Left lung (tissue), 10 donors: ENCODE results near the gene ADAM15. TPM values are rescaled to one million over a fixed set of nuclear protein-coding genes. Genes with fewer than 3 reads are reported as not detected.

Experiments
- ATAC-seq: fragments of 200-7000 bp; cut with Tn5 transposase; one replicate; pipeline ENCODE4 v1.9.1; 2020; ENCODE audit warnings: moderate library complexity
- DNase-seq, 4 donors: peaks; one replicate each; pipeline ENCODE4 v3.0.0-alpha.2; 2013 to 2020
- H3K27ac ChIP-seq, 2 donors: fragments of 200-600 bp; sonication (generic) in 1 of 2; one replicate each; pipeline versions ENCODE4 v1.5.0 to v1.8.0; 2020 to 2021
- H3K27me3 ChIP-seq, 2 donors: fragments of 200-600 bp; sonication (generic) in 1 of 2; one replicate each; pipeline versions ENCODE4 v1.5.0 to v1.8.0; 2020 to 2021
- H3K36me3 ChIP-seq, 2 donors: fragments of 200-600 bp; sonication (generic) in 1 of 2; one replicate each; pipeline versions ENCODE4 v1.5.0 to v1.8.0; 2020 to 2021
- H3K4me1 ChIP-seq, 2 donors: fragments of 200-600 bp; one replicate each; pipeline ENCODE4 v1.8.0; 2021
- H3K4me3 ChIP-seq, 2 donors: fragments of 200-600 bp; sonication (generic) in 1 of 2; one replicate each; pipeline versions ENCODE4 v1.5.0 to v1.8.0; 2020 to 2021; ENCODE audit warnings: mild to moderate bottlenecking in 1 of 2
- H3K9me3 ChIP-seq, 2 donors: fragments of 200-600 bp; sonication (generic) in 1 of 2; one replicate each; pipeline versions ENCODE4 v1.5.0 to v1.8.0; 2020 to 2021
- CTCF ChIP-seq, 2 donors: fragments of 200-600 bp; sonication (generic) in 1 of 2; IDR thresholded peaks; one replicate each; pipeline versions ENCODE4 v1.5.0 to v1.8.0; 2021; ENCODE audit warnings: antibody characterized with exemption in 2 of 2
- intact Hi-C, 2 donors: fragments of 100-400 bp; cut with DNase I; formaldehyde crosslinking; loops; one replicate each; pipeline versions ENCODE4 v1.11.2 to v1.14.2; 2022
- polyA plus RNA-seq, 6 donors: library from polyadenylated mRNA; unstranded; fragments of 120-200 nt; gene quantifications; one replicate each; pipeline ENCODE4 v1.2.1, GENCODE V29; 2013; ENCODE audit not compliant: insufficient read length in 6 of 6
- total RNA-seq, 2 donors: library from RNA; stranded (reverse); fragmentation: NEBNext Ultra II Directional; extraction: Animal tissue kit (Norgen Biotek cat#: 25700); gene quantifications; one replicate each; pipeline ENCODE4 v1.2.1, GENCODE V29; 2021
- donor health status: DM: no; HTN: yes; CAD: no.
- donor health status: DM: no; HTN: no; CAD: no.

ADAM15 gene
- total and polyA plus RNA-seq, 8 donors: 54.4 to 172 (median 78.2) TPM

- TF ChIP-seq CTCF (IDR thresholded peaks at IDR 0.05): no peak
- Histone ChIP-seq H3K4me3 (peak overlapping the region in 1 of 2 donors; percentile 96), H3K27ac (peak overlapping the region; percentile 59 to 95), H3K36me3 (peaks cover 0 to 16% of the 10 kb centered on the region in 2 donors), H3K27me3 (no peaks in the 10 kb centered on the region), H3K4me1 (peaks cover 46 to 98% of the 10 kb centered on the region in 2 donors), H3K9me3 (no peaks in the 10 kb centered on the region)
- intact Hi-C loops: no loop called here
- DNase-seq (no peak), ATAC-seq (no peak)
Observed at GRCh38 chr1:155009221-155009711, 41.9 kb upstream of the ADAM15 start.

GRCh38 chr1:155009742-155010141, 41.4 kb upstream of the ADAM15 start:
- H3K4me3 ChIP-seq: peak overlapping the region in 1 of 2 donors; percentile 96
- intact Hi-C loops: no loop called here
- H3K4me1 ChIP-seq: peaks cover 41 to 98% of the 10 kb centered on the region in 2 donors
- TF ChIP-seq CTCF (IDR thresholded peaks at IDR 0.05): no peak
- no peaks in the 10 kb centered on the region for H3K27me3 ChIP-seq
- ATAC-seq (no peak), DNase-seq (no peak)
- peaks cover 0 to 20% of the 10 kb centered on the region in 2 donors for H3K36me3 ChIP-seq
- peak overlapping the region in 1 of 2 donors; percentile 95 for H3K27ac ChIP-seq
- no peaks in the 10 kb centered on the region for H3K9me3 ChIP-seq

GRCh38 chr1:155010211-155010918, 40.8 kb upstream of the ADAM15 start:
- H3K4me3 ChIP-seq: peak overlapping the region in 1 of 2 donors; percentile 96
- ATAC-seq: no peak
- intact Hi-C loops: no loop called here

GRCh38 chr1:155011004-155011416, 40.1 kb upstream of the ADAM15 start:
- ATAC-seq: no peak
- intact Hi-C loops: no loop called here

More at GRCh38 chr1:155010211-155010918, 40.8 kb upstream of the ADAM15 start:
- no peak for DNase-seq
- Histone ChIP-seq H3K9me3 (no peaks in the 10 kb centered on the region), H3K27me3 (no peaks in the 10 kb centered on the region), H3K27ac (peak overlapping the region in 1 of 2 donors; percentile 95), H3K4me1 (peaks cover 36 to 97% of the 10 kb centered on the region in 2 donors), H3K36me3 (peaks cover 0 to 27% of the 10 kb centered on the region in 2 donors)
- TF ChIP-seq CTCF (IDR thresholded peaks at IDR 0.05): no peak

More at GRCh38 chr1:155011004-155011416, 40.1 kb upstream of the ADAM15 start:
- Histone ChIP-seq H3K36me3 (peaks cover 0 to 33% of the 10 kb centered on the region in 2 donors), H3K9me3 (no peaks in the 10 kb centered on the region), H3K27me3 (no peaks in the 10 kb centered on the region), H3K4me1 (peaks cover 30 to 97% of the 10 kb centered on the region in 2 donors), H3K27ac (peak overlapping the region in 1 of 2 donors; percentile 95), H3K4me3 (peak overlapping the region in 1 of 2 donors; percentile 96)
- DNase-seq: no peak
- TF ChIP-seq CTCF (IDR thresholded peaks at IDR 0.05): no peak
